GM13976 (cell line): ENCODE results near the gene MRPS17.

Experiments
- DNase-seq: peaks from one replicate; pipeline ENCODE4 v3.0.0; 2012; ENCODE audit warnings: low spot score
- CTCF ChIP-seq: IDR thresholded peaks from 2 replicates; pipeline ENCODE4 v1.5.1; 2012; ENCODE audit warnings: borderline replicate concordance, mild to moderate bottlenecking; ENCODE audit not compliant: insufficient read depth; ENCODE audit errors: extremely low read depth, missing control alignments, control extremely low read depth
- in situ Hi-C: fragments of 300-500 bp; cut with MboI; formaldehyde crosslinking; loops from one replicate; pipeline ENCODE4 v1.12.0; 2022; ENCODE audit warnings: low sequenced_read_pairs, mixed read lengths, inconsistent platforms; ENCODE audit not compliant: unreplicated experiment

MRPS17 gene

GRCh38 chr7:55992346-55992745 is 40.7 kb downstream of the MRPS17 start:
- no peak for DNase-seq
- in situ Hi-C loops, result no loop called here
- no peak for TF ChIP-seq CTCF

- TF ChIP-seq CTCF, result no peak
- in situ Hi-C loops, result no loop called here
- no peak for DNase-seq
Observed at GRCh38 chr7:55996856-55997500, 45.3 kb downstream of the MRPS17 start.

- DNase-seq, result no peak
- no peak for TF ChIP-seq CTCF
- in situ Hi-C loops, result loop anchor here (25.0 kb wide), 1 partner anchor 109 kb away; the partner anchor contains the start of genes CHCHD2 and NUPR2
Observed at GRCh38 chr7:56003749-56004148, 52.1 kb downstream of the MRPS17 start.
